Measurements from ENCODE around the gene PLD5.
"Not testable (repeated sequence)": the region's sequence is repeated elsewhere in the genome, so short reads cannot be mapped to it uniquely, and the experiment has no call there.

DNA sequence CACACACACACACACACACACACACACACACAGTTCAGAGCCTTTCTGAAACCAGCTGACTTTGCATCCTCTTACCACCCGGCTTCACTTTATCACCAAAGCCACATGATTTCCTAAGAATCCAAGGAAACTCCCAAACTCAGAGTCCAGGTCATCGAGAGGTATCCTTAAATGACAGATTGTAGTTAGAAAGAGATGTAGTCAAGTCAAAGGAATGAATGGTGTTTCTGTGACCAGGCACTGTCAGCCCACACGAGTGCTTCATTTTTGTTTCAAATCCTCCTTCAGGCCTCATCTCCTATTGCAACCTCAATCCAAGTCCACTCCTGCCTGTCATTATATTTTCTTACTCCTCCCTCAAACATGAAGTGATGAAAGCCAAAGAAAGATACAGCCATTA lies 174.1 kb downstream of the PLD5 start:
- TF ChIP-seq, protein P1, sequence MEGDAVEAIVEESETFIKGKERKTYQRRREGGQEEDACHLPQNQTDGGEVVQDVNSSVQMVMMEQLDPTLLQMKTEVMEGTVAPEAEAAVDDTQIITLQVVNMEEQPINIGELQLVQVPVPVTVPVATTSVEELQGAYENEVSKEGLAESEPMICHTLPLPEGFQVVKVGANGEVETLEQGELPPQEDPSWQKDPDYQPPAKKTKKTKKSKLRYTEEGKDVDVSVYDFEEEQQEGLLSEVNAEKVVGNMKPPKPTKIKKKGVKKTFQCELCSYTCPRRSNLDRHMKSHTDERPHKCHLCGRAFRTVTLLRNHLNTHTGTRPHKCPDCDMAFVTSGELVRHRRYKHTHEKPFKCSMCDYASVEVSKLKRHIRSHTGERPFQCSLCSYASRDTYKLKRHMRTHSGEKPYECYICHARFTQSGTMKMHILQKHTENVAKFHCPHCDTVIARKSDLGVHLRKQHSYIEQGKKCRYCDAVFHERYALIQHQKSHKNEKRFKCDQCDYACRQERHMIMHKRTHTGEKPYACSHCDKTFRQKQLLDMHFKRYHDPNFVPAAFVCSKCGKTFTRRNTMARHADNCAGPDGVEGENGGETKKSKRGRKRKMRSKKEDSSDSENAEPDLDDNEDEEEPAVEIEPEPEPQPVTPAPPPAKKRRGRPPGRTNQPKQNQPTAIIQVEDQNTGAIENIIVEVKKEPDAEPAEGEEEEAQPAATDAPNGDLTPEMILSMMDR (IDR thresholded peaks at IDR 0.05): not testable (repeated sequence)
- TF ChIP-seq POLR2AphosphoS5 (IDR thresholded peaks at IDR 0.05; ENCODE audit: low read depth, low read length); REST (IDR thresholded peaks at IDR 0.05; ENCODE audit: insufficient read depth in 1 of 2, low read depth in 2 of 2, low read length in 1 of 2); TCF7L2 (IDR thresholded peaks at IDR 0.05; ENCODE audit: low read depth, low read length): not testable (repeated sequence)

Data from Panc1 (cell line).